Measurements from ENCODE around the gene CAPN10. TPM values are rescaled to one million over a fixed set of nuclear protein-coding genes. Genes with fewer than 3 reads are reported as not detected.

Gene CAPN10
- total RNA-seq, 3 donors from 2014 or later = 17.0 to 26.2 (median 25.5) TPM

DNA sequence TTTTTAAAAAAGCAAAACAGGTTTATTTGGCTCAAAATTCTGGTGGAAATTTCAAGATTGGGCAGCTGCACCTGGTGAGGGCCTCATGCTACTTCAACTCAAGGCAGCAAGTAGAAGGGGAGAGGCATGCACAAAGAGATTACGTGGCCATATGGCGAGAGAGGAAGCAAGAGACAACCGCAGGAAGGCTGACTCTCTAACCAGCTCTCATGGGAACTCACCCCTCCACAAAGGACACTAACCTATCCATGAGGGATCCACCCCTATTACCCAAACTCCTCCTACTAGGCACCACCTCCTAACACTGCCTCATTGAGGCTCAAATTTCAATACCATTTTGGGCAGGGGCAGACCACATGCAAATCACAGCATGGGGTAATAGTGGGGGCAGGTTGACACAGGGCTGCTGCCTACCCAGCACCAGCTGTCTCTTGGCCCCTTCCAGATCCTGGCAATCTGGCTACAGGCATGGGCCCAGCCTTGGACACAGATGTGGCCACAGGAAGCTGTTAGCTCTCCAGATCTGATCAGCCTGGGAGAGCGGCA lies 2.0 kb upstream of the CAPN10 start:
- Histone ChIP-seq H3K4me3 (peak overlapping the region in 2 of 3 donors; percentile 87 to 97), H3K27me3 (no peaks in the 10 kb centered on the region), H3K9me3 (no peaks in the 10 kb centered on the region), H3K27ac (peak overlapping the region in 1 of 2 donors; percentile 9), H3K4me1 (peaks cover 24 to 27% of the 10 kb centered on the region in 2 donors), H3K36me3 (no peaks in the 10 kb centered on the region)
- DNase-seq (ENCODE audit: low spot score in 2 of 2) = no peak
- TF ChIP-seq POLR2A (IDR thresholded peaks at IDR 0.05) = no peak
- TF ChIP-seq, protein P1, sequence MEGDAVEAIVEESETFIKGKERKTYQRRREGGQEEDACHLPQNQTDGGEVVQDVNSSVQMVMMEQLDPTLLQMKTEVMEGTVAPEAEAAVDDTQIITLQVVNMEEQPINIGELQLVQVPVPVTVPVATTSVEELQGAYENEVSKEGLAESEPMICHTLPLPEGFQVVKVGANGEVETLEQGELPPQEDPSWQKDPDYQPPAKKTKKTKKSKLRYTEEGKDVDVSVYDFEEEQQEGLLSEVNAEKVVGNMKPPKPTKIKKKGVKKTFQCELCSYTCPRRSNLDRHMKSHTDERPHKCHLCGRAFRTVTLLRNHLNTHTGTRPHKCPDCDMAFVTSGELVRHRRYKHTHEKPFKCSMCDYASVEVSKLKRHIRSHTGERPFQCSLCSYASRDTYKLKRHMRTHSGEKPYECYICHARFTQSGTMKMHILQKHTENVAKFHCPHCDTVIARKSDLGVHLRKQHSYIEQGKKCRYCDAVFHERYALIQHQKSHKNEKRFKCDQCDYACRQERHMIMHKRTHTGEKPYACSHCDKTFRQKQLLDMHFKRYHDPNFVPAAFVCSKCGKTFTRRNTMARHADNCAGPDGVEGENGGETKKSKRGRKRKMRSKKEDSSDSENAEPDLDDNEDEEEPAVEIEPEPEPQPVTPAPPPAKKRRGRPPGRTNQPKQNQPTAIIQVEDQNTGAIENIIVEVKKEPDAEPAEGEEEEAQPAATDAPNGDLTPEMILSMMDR (IDR thresholded peaks at IDR 0.05) = no peak
- no peak for TF ChIP-seq POLR2AphosphoS5 (IDR thresholded peaks at IDR 0.05)
- intact Hi-C loops (cut with DNase I; ENCODE audit: low total_unique reads) = loop anchor here (1.0 kb wide), 1 partner anchor 17 kb away; no protein-coding TSS in a partner anchor

- no peaks in the 10 kb centered on the region for H3K9me3 ChIP-seq
- intact Hi-C loops (cut with DNase I; ENCODE audit: low total_unique reads) = no loop called here
- no peak for DNase-seq (ENCODE audit: low spot score in 2 of 2)
- H3K4me1 ChIP-seq = peaks cover 22 to 24% of the 10 kb centered on the region in 2 donors
- no peaks in the 10 kb centered on the region for H3K27me3 ChIP-seq
- H3K4me3 ChIP-seq = peak overlapping the region; percentile 84 to 97 (median 87)
- TF ChIP-seq POLR2A (IDR thresholded peaks at IDR 0.05) (no peak), POLR2AphosphoS5 (IDR thresholded peaks at IDR 0.05) (no peak)
- TF ChIP-seq, protein P1 (IDR thresholded peaks at IDR 0.05) = no peak
- no peaks in the 10 kb centered on the region for H3K36me3 ChIP-seq
- H3K27ac ChIP-seq = peak overlapping the region; percentile 9 to 93
Observed at GRCh38 chr2:240585101-240585500, 1.4 kb upstream of the CAPN10 start.

GRCh38 chr2:240585681-240586197 lies 795 bp upstream of the CAPN10 start:
- Histone ChIP-seq H3K4me3 (peak overlapping the region; percentile 84 to 97 (median 87)), H3K36me3 (no peaks in the 10 kb centered on the region), H3K27me3 (no peaks in the 10 kb centered on the region), H3K4me1 (peaks cover 22 to 24% of the 10 kb centered on the region in 2 donors), H3K9me3 (no peaks in the 10 kb centered on the region), H3K27ac (peak overlapping the region; percentile 93 to 98)
- intact Hi-C loops (cut with DNase I; ENCODE audit: low total_unique reads) = no loop called here
- no peak for DNase-seq (ENCODE audit: low spot score in 2 of 2)
- TF ChIP-seq, protein P1 (IDR thresholded peaks at IDR 0.05) = no peak
- TF ChIP-seq POLR2A (IDR thresholded peaks at IDR 0.05) = no peak
- no peak for TF ChIP-seq POLR2AphosphoS5 (IDR thresholded peaks at IDR 0.05)

GRCh38 chr2:240586919-240587800 lies 626 bp downstream of the CAPN10 start:
- Histone ChIP-seq H3K4me1 (peaks cover 22 to 24% of the 10 kb centered on the region in 2 donors), H3K36me3 (no peaks in the 10 kb centered on the region), H3K4me3 (peak overlapping the region; percentile 84 to 97 (median 87)), H3K27me3 (no peaks in the 10 kb centered on the region), H3K27ac (peak overlapping the region; percentile 93 to 98), H3K9me3 (no peaks in the 10 kb centered on the region)
- no peak for DNase-seq (ENCODE audit: low spot score in 2 of 2)
- intact Hi-C loops (cut with DNase I; ENCODE audit: low total_unique reads) = no loop called here
- TF ChIP-seq, protein P1 (IDR thresholded peaks at IDR 0.05) = no peak
- TF ChIP-seq POLR2A (IDR thresholded peaks at IDR 0.05) (no peak), POLR2AphosphoS5 (IDR thresholded peaks at IDR 0.05) (no peak)

Measured in breast epithelium (tissue), 4 donors.